OCI-LY3 (cell line): ENCODE data around the gene TPM3.

Experiments used
- H2AFZ ChIP-seq: fragments of 200-600, 300-600 bp; shearing (Covaris generic); 2 replicates; pipeline ENCODE4 v1.6.0; 2014; ENCODE audit warnings: antibody characterized with exemption, low read depth, low read length
- H3K27ac ChIP-seq: fragments of 200-600, 300-600 bp; sonication (generic); 2 replicates; pipeline ENCODE4 v1.5.1; 2014; ENCODE audit warnings: mild to moderate bottlenecking, low read length, moderate library complexity, mixed read lengths
- H3K27me3 ChIP-seq: fragments of 200-600, 300-600 bp; sonication (generic); 2 replicates; pipeline ENCODE4 v1.6.1; 2014; ENCODE audit warnings: low read depth, low read length, mixed read lengths
- H3K36me3 ChIP-seq: fragments of 200-600, 300-600 bp; sonication (generic); replicated peaks from 2 replicates; pipeline ENCODE3; 2014; ENCODE audit warnings: low read depth, low read length, mixed read lengths
- H3K4me1 ChIP-seq: fragments of 300-600, 200-600 bp; sonication (generic); 2 replicates; pipeline ENCODE4 v1.6.1; 2014; ENCODE audit warnings: low read length, mixed read lengths
- H3K4me2 ChIP-seq: fragments of 200-600, 300-600 bp; sonication (generic); 2 replicates; pipeline ENCODE4 v1.6.1; 2014; ENCODE audit warnings: low read length, mixed read lengths
- H3K4me3 ChIP-seq: fragments of 300-600, 200-600 bp; sonication (generic); 2 replicates; pipeline ENCODE4 v1.5.1; 2014; ENCODE audit warnings: antibody characterized with exemption, mild to moderate bottlenecking, low read length, moderate library complexity
- H3K79me2 ChIP-seq: fragments of 300-600, 200-600 bp; shearing (Covaris generic); 2 replicates; pipeline ENCODE4 v1.6.1; 2014; ENCODE audit warnings: mild to moderate bottlenecking, low read length, mixed read lengths
- H3K9ac ChIP-seq: fragments of 300-600, 200-600 bp; shearing (Covaris generic); 2 replicates; pipeline ENCODE4 v1.6.0; 2014; ENCODE audit warnings: mild to moderate bottlenecking, low read length, moderate library complexity
- H3K9me3 ChIP-seq: fragments of 200-600, 300-600 bp; shearing (Covaris generic); 2 replicates; pipeline ENCODE4 v1.6.1; 2014; ENCODE audit warnings: low read length, mixed read lengths; ENCODE audit not compliant: insufficient read depth
- H4K20me1 ChIP-seq: fragments of 200-600, 300-600 bp; sonication (generic); 2 replicates; pipeline ENCODE4 v1.6.1; 2016; ENCODE audit warnings: low read length, mixed read lengths; ENCODE audit not compliant: insufficient read depth
- CTCF ChIP-seq: fragments of 200-600, 300-600 bp; sonication (generic); IDR thresholded peaks from 2 replicates; pipeline ENCODE4 v1.5.1; 2014; ENCODE audit warnings: antibody characterized with exemption, low read length, low read depth
- EZH2phosphoT487 ChIP-seq: fragments of 200-600 bp; shearing (Covaris generic); IDR thresholded peaks from 2 replicates; pipeline ENCODE4 v1.6.1; 2018; ENCODE audit warnings: antibody characterized with exemption, mixed run types, low read depth

Gene TPM3

DNA sequence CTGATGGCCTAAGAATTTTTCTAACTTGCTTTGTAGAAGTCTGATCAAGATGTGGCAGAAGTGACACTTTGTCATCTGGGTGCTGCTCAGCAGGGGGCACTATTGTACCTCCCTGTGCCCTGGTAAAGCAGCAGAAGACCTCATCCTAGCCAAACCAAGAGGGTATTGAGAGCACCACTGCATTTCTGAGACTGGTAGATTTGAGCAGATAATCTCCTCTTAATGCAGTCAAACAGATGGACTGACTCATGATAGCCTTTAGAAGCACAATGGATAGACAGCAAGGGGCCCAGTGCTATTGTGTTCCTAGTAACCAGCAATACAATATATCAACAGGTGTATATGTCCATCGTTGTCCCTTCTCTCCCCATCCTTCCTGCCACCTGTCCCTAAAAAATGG, 5.7 kb downstream of the TPM3 start:
- H3K9ac ChIP-seq, result no peak overlapping the region

GRCh38 chr1:154183046-154183915, 8.6 kb downstream of the TPM3 start:
- TF ChIP-seq EZH2phosphoT487 (no peak), CTCF (no peak)
- H3K79me2 ChIP-seq, result peaks cover 47% of the 10 kb centered on the region
- H3K36me3 ChIP-seq, result peaks cover 24% of the 10 kb centered on the region
- peaks cover 32% of the 10 kb centered on the region for H4K20me1 ChIP-seq
- peaks cover 14% of the 10 kb centered on the region for H3K27me3 ChIP-seq
- H3K27ac ChIP-seq, result peak overlapping the region; percentile 95
- peak overlapping the region; percentile 87 for H3K4me3 ChIP-seq
- peak overlapping the region; percentile 2; the same call in 1 of the 2 replicates for H2AFZ ChIP-seq
- no peaks in the 10 kb centered on the region for H3K9me3 ChIP-seq
- H3K4me2 ChIP-seq, result peak overlapping the region; percentile 99
- H3K9ac ChIP-seq, result peak overlapping the region; percentile 93
- H3K4me1 ChIP-seq, result peaks cover 29% of the 10 kb centered on the region

More for the DNA sequence above, 5.7 kb downstream of the TPM3 start:
- peaks cover 3% of the 10 kb centered on the region for H3K36me3 ChIP-seq
- no peak overlapping the region for H2AFZ ChIP-seq
- TF ChIP-seq EZH2phosphoT487 (no peak), CTCF (peak; percentile 84)
- no peak overlapping the region for H3K4me2 ChIP-seq
- H3K9me3 ChIP-seq, result no peaks in the 10 kb centered on the region
- peaks cover 3% of the 10 kb centered on the region for H3K4me1 ChIP-seq
- H3K4me3 ChIP-seq, result no peak overlapping the region
- no peak overlapping the region for H3K27ac ChIP-seq
- peaks cover 7% of the 10 kb centered on the region for H4K20me1 ChIP-seq
- H3K27me3 ChIP-seq, result peaks cover 25% of the 10 kb centered on the region
- peaks cover 18% of the 10 kb centered on the region for H3K79me2 ChIP-seq

DNA sequence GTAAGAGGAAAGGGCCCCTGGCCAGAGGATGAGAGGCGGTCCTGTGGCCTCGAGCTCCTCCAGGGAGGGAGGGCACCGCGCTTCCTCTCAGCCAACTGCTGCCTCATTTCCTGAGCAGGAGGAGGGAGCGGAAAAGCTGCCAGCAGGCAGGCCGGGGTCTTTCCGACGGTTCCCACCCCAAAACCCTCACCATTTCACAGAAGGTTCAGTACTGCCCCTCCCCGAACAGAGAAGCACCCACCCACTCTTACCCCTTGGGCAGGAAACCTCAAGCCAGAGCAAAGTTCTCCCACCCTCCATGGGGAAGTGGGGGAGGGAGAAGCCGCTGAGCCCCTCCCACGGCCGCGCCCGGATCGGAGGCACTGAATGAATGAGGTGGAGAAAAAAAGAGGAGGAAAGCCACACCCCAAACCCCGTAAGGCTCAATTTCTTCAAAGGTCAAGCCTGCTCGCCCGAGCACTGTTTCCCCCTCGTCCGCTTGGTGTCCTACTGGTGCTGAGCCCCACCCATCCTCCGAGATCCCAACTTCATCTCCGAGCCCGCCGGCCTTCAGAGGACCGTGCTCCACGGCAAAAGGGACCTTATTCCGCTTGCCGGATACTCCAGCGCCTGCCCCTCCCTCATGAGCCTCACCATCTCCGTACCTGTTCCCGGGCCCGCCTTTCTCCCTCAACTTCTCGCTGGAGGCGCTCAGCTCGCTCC, 9.4 kb downstream of the TPM3 start:
- Histone ChIP-seq H3K36me3 (peaks cover 31% of the 10 kb centered on the region), H3K9me3 (no peaks in the 10 kb centered on the region), H3K9ac (peak overlapping the region; percentile 93), H3K79me2 (peaks cover 55% of the 10 kb centered on the region), H3K4me2 (peak overlapping the region; percentile 99), H3K27me3 (peaks cover 13% of the 10 kb centered on the region), H3K27ac (peak overlapping the region; percentile 95), H3K4me1 (peaks cover 35% of the 10 kb centered on the region), H3K4me3 (peak overlapping the region; percentile 87), H4K20me1 (peaks cover 40% of the 10 kb centered on the region), H2AFZ (no peak overlapping the region)
- TF ChIP-seq CTCF (no peak), EZH2phosphoT487 (no peak)

DNA sequence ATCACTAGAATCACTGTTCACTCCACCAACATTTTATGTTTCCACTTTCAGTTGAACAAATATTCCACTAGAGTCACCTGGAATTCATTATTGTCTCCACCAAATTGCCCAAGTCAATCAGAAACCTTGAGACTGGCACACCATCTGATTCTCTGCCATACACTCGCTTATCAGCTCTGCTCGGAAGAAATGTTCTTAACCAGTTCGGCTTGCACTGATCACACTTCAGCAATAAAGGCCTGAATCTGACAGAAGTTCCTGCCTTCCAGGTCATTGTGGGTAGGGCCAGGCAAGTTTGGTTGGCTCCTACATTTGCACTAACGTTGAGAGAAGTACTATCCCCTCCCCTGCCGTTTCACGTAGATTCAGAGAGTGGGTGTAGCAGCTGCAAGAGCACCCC, 10.0 kb downstream of the TPM3 start:
- Histone ChIP-seq H3K9me3 (no peaks in the 10 kb centered on the region), H3K9ac (peak overlapping the region; percentile 93), H3K79me2 (peaks cover 60% of the 10 kb centered on the region), H3K4me3 (peak overlapping the region; percentile 87), H3K36me3 (peaks cover 37% of the 10 kb centered on the region), H4K20me1 (peaks cover 45% of the 10 kb centered on the region), H3K27me3 (peaks cover 7% of the 10 kb centered on the region), H3K4me1 (peaks cover 35% of the 10 kb centered on the region), H3K4me2 (peak overlapping the region; percentile 99), H2AFZ (no peak overlapping the region), H3K27ac (peak overlapping the region; percentile 95)
- no peak for TF ChIP-seq EZH2phosphoT487
- TF ChIP-seq CTCF, result no peak
